Activated T-helper 1 cell treated with anti-CD3 and anti-CD28 coated beads, Interleukin-12 subunit alpha, Interleukin-12 subunit beta, Interleukin-2, Interleukin-4 antibody, amounts not matched to agents 30 ng/mL and 10 ng/mL and 1 ng/mL, durations not matched to agents 14 hours and 24 hours and 36 hours (primary cell): ENCODE results near the gene IL17A. TPM values are rescaled to one million over a fixed set of nuclear protein-coding genes. Genes with fewer than 3 reads are reported as not detected.
A peak's percentile ranks its signal among the peaks of the same experiment; 100 is the strongest.

Source experiments
- DNase-seq: peaks from one replicate; pipeline ENCODE4 v3.0.0; 2021; ENCODE audit warnings: low spot score
- H3K27ac Mint-ChIP-seq: one replicate; pipeline ENCODE4 v1.8.0; 2021; ENCODE audit warnings: mild to moderate bottlenecking, mixed read lengths
- H3K27me3 Mint-ChIP-seq: one replicate; pipeline ENCODE4 v1.8.0; 2022; ENCODE audit warnings: mild to moderate bottlenecking, moderate library complexity, mixed read lengths; ENCODE audit not compliant: insufficient read depth
- H3K36me3 Mint-ChIP-seq: one replicate; pipeline ENCODE4 v1.8.0; 2021; ENCODE audit warnings: low read depth, mixed read lengths
- H3K4me1 Mint-ChIP-seq: one replicate; pipeline ENCODE4 v1.8.0; 2021; ENCODE audit warnings: low read depth, mixed read lengths
- H3K4me3 Mint-ChIP-seq: one replicate; pipeline ENCODE4 v1.8.0; 2021; ENCODE audit warnings: mild to moderate bottlenecking, moderate library complexity, mixed read lengths
- H3K9me3 Mint-ChIP-seq: one replicate; pipeline ENCODE4 v1.8.0; 2021; ENCODE audit warnings: mixed read lengths
- intact Hi-C: fragments of 100-400 bp; cut with micrococcal nuclease; formaldehyde crosslinking; loops from one replicate; pipeline ENCODE4 v1.15.1; 2024
- total RNA-seq: library from RNA; stranded (reverse); gene quantifications from 2 replicates; pipeline ENCODE4 v1.2.3, GENCODE V29; 2022

Gene IL17A
- total RNA-seq, 1 donor from 2014 or later, result not detected

DNA sequence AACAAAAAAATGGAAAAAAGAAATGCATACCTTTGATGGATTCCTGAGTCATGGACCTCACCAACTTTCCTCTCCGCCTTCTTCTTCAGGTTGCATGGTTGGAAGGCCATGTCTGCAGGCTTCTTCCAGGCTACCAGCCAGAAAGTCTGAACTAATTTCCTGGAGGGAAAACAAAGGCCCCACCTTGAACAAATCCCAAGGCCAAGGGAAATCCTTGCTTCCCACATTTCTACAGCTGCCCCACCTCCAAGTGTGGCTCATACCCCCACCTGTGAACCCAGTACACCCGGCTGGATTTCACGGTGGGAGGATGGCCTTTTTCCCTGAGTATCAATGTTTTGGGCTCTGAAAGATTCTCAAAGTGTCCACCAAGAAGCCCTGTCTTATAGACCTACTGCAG, 22.4 kb downstream of the IL17A start:
- DNase-seq, result no peak
- H3K36me3 Mint-ChIP-seq, result peaks cover 3% of the 10 kb centered on the region
- peaks cover 49% of the 10 kb centered on the region for H3K27me3 Mint-ChIP-seq
- peaks cover 3% of the 10 kb centered on the region for H3K9me3 Mint-ChIP-seq
- intact Hi-C loops, result no loop called here
- H3K27ac Mint-ChIP-seq, result no peak overlapping the region
- H3K4me1 Mint-ChIP-seq, result no peaks in the 10 kb centered on the region
- H3K4me3 Mint-ChIP-seq, result no peak overlapping the region

GRCh38 chr6:52209770-52210169, 23.6 kb downstream of the IL17A start:
- no peak for DNase-seq
- no peak overlapping the region for H3K4me3 Mint-ChIP-seq
- intact Hi-C loops, result no loop called here

DNA sequence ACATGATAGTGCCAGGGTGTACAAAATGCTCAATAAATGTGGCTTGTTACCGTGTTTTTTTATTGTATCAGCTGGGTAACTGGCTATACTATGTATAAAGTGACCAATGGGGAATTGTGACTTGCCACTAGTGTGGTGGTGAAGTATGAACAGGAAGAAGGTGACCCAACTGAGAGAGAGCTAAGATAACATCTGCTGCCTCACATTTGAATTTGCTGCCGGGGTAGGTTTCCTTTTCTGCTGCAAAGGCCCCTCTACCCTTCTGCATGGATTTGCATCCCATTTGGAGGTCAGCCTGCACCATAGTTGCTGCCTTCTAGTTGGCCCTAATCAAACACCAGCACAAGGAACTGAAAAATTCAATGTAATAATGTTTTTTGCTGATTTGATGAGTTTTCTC, 24.1 kb downstream of the IL17A start:
- peaks cover 3% of the 10 kb centered on the region for H3K36me3 Mint-ChIP-seq
- no peaks in the 10 kb centered on the region for H3K4me1 Mint-ChIP-seq

More at GRCh38 chr6:52209770-52210169, 23.6 kb downstream of the IL17A start:
- Mint-ChIP-seq H3K27me3 (peaks cover 49% of the 10 kb centered on the region), H3K27ac (no peak overlapping the region), H3K36me3 (peaks cover 3% of the 10 kb centered on the region), H3K4me1 (no peaks in the 10 kb centered on the region), H3K9me3 (peaks cover 3% of the 10 kb centered on the region)

DNA sequence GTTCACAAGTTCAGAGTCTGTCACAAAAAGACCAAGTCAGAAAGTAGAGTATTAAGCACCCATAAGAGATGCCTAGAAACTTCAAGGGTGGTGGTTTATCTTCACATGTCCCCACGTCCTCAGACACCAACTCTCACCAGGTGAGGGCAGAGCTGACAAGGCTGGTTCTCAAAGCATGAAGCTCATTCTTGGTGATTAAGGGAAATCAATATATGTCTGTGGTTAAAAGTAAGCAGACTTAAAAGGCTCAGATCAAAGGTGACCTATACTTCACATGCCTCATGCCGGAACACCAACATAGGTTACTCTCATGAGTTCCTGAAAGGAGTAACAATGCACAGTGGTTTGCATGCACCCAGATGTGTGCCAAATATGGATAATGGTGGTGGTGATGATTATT, 27.0 kb downstream of the IL17A start:
- no peak for DNase-seq
- Mint-ChIP-seq H3K9me3 (no peaks in the 10 kb centered on the region), H3K4me3 (no peak overlapping the region), H3K27me3 (peaks cover 46% of the 10 kb centered on the region), H3K4me1 (no peaks in the 10 kb centered on the region), H3K36me3 (no peaks in the 10 kb centered on the region), H3K27ac (no peak overlapping the region)
- intact Hi-C loops, result loop anchor here (1.0 kb wide), 1 partner anchor 50 kb away; no protein-coding TSS in a partner anchor

More for the DNA sequence above, 24.1 kb downstream of the IL17A start:
- intact Hi-C loops, result no loop called here
- H3K27ac Mint-ChIP-seq, result no peak overlapping the region
- DNase-seq, result no peak
- peaks cover 49% of the 10 kb centered on the region for H3K27me3 Mint-ChIP-seq
- H3K9me3 Mint-ChIP-seq, result peaks cover 3% of the 10 kb centered on the region
- H3K4me3 Mint-ChIP-seq, result no peak overlapping the region

DNA sequence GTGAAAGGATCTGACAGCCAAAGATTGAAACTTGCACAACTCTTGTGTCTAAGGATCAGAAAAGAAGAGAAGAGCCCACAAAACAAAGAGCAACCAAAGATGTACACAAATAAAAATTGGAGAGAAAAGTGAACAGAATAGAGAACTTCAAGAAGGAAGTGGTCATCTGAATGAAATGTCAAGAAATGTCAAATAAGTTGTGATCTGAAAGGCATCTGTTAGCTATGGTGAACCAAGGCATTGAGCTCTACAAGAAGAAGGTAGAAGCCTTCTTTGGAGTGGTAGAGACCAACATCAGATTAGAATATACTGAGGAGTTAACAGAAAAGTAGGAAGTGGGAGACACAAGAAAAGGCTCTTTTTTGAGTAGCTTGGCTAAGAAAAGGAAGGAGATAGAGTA, 29.6 kb downstream of the IL17A start:
- intact Hi-C loops, result no loop called here
- Mint-ChIP-seq H3K9me3 (no peaks in the 10 kb centered on the region), H3K4me1 (no peaks in the 10 kb centered on the region), H3K36me3 (no peaks in the 10 kb centered on the region), H3K27me3 (peaks cover 45% of the 10 kb centered on the region), H3K4me3 (no peak overlapping the region), H3K27ac (no peak overlapping the region)
- DNase-seq, result no peak

- intact Hi-C loops, result no loop called here
Measured at GRCh38 chr6:52216932-52217575, 30.9 kb downstream of the IL17A start.

GRCh38 chr6:52217761-52218160, 31.6 kb downstream of the IL17A start:
- H3K9me3 Mint-ChIP-seq, result no peaks in the 10 kb centered on the region
- peaks cover 37% of the 10 kb centered on the region for H3K27me3 Mint-ChIP-seq
- H3K36me3 Mint-ChIP-seq, result no peaks in the 10 kb centered on the region
- H3K4me3 Mint-ChIP-seq, result no peak overlapping the region
- no peak overlapping the region for H3K27ac Mint-ChIP-seq
- intact Hi-C loops, result no loop called here
- no peak for DNase-seq
- H3K4me1 Mint-ChIP-seq, result peaks cover 9% of the 10 kb centered on the region

More at GRCh38 chr6:52216932-52217575, 30.9 kb downstream of the IL17A start:
- Mint-ChIP-seq H3K9me3 (no peaks in the 10 kb centered on the region), H3K27me3 (peaks cover 40% of the 10 kb centered on the region), H3K36me3 (no peaks in the 10 kb centered on the region), H3K4me3 (no peak overlapping the region), H3K4me1 (peaks cover 9% of the 10 kb centered on the region), H3K27ac (no peak overlapping the region)
- DNase-seq, result no peak

- peaks cover 4% of the 10 kb centered on the region for H3K36me3 Mint-ChIP-seq
- no peak overlapping the region for H3K4me3 Mint-ChIP-seq
- peaks cover 9% of the 10 kb centered on the region for H3K4me1 Mint-ChIP-seq
- H3K27ac Mint-ChIP-seq, result no peak overlapping the region
- intact Hi-C loops, result loop anchor here (1.0 kb wide), 1 partner anchor 10 kb away; no protein-coding TSS in a partner anchor
- no peaks in the 10 kb centered on the region for H3K9me3 Mint-ChIP-seq
- DNase-seq, result peak; percentile 12
- H3K27me3 Mint-ChIP-seq, result peaks cover 57% of the 10 kb centered on the region
Measured at GRCh38 chr6:52221302-52221701, 35.1 kb downstream of the IL17A start.

GRCh38 chr6:52227495-52227894, 41.3 kb downstream of the IL17A start:
- Mint-ChIP-seq H3K27me3 (peaks cover 55% of the 10 kb centered on the region), H3K4me3 (peak overlapping the region; percentile 2), H3K9me3 (no peaks in the 10 kb centered on the region), H3K36me3 (peaks cover 8% of the 10 kb centered on the region), H3K4me1 (peaks cover 51% of the 10 kb centered on the region), H3K27ac (peak overlapping the region; percentile 58)
- DNase-seq, result peak; percentile 72
- intact Hi-C loops, result loop anchor here (1.0 to 5.0 kb wide), 9 partner anchors 13 to 350 kb away; partner anchors contain the start of genes MCM3 and TRAM2

DNA sequence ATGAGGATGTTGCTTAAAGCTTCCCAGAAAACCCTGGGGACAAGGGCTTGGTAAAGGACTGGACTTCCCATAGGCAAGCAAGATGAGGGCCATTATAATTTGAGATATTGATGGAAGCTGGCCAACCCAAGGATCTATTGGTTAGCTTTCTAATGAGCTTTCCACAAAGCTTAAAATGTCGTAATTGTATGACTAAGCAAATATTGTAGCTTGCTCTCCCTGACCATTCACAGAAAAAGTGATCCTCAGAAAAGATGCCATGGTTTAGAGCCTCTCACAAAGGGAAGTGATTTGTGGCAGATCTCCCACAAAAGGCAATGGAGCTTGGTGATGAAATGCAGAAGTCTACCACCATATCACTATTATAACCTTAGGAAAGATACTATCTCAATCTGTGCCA, 44.5 kb downstream of the IL17A start:
- Mint-ChIP-seq H3K36me3 (peaks cover 5% of the 10 kb centered on the region), H3K4me1 (peaks cover 59% of the 10 kb centered on the region), H3K27ac (no peak overlapping the region), H3K4me3 (no peak overlapping the region), H3K9me3 (no peaks in the 10 kb centered on the region), H3K27me3 (peaks cover 51% of the 10 kb centered on the region)
- DNase-seq, result no peak
- intact Hi-C loops, result loop anchor here (1.0 to 5.0 kb wide), 5 partner anchors 9 to 752 kb away; no protein-coding TSS in a partner anchor

DNA sequence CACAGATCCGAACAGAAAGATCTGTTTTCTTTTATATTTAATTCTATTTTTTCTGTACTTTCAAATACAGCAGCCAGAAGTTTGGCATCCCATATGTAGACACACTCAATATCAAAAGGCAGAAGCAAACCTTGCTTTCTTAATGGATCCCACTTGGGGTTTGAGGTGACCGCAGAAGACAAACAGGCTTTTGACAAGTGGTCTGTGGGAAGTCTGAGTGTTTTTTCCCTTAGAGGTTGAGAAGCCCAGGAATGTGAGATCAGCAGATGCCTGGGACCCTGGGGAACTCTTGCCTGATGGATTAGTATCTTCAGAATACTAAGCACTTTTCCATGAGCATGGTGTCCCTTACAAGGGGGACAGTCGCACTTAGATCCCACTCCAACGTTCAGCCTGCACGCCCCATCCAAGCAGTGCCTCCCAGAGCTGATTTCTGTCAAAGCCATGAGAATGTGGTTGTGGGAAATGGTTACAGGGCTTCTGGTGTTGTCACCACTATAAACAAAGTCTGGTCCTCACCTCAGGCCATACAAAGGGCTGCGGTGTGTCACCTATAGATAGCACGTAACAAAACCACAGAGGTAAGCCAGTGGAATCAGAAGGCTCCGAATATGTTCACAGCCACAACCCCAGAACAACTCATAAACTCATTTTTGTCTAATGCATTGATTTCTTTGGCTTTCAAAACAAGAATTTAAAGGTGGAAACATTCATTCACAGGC, 45.4 kb downstream of the IL17A start:
- DNase-seq, result peak; percentile 53
- peak overlapping the region; percentile 49 for H3K27ac Mint-ChIP-seq
- intact Hi-C loops, result loop anchor here (1.0 to 5.0 kb wide), 5 partner anchors 10 to 751 kb away; no protein-coding TSS in a partner anchor
- no peak overlapping the region for H3K4me3 Mint-ChIP-seq
- no peaks in the 10 kb centered on the region for H3K9me3 Mint-ChIP-seq
- peaks cover 5% of the 10 kb centered on the region for H3K36me3 Mint-ChIP-seq
- H3K4me1 Mint-ChIP-seq, result peaks cover 59% of the 10 kb centered on the region
- peaks cover 59% of the 10 kb centered on the region for H3K27me3 Mint-ChIP-seq

GRCh38 chr6:52233005-52233404, 46.8 kb downstream of the IL17A start:
- peaks cover 46% of the 10 kb centered on the region for H3K4me1 Mint-ChIP-seq
- no peak overlapping the region for H3K4me3 Mint-ChIP-seq
- intact Hi-C loops, result loop anchor here (5.0 kb wide), 1 partner anchor 749 kb away; no protein-coding TSS in a partner anchor
- H3K27ac Mint-ChIP-seq, result no peak overlapping the region
- no peak for DNase-seq
- H3K27me3 Mint-ChIP-seq, result peaks cover 71% of the 10 kb centered on the region
- H3K36me3 Mint-ChIP-seq, result peaks cover 5% of the 10 kb centered on the region
- no peaks in the 10 kb centered on the region for H3K9me3 Mint-ChIP-seq
